Smooth muscle cell (in vitro differentiated cells): Measurements from ENCODE around the gene PCDHGB2. TPM values are rescaled to one million over a fixed set of nuclear protein-coding genes. Genes with fewer than 3 reads are reported as not detected.
"Not testable (repeated sequence)": the region's sequence is repeated elsewhere in the genome, so short reads cannot be mapped to it uniquely, and the experiment has no call there.

Source experiments
- DNase-seq: peaks from one replicate; lab custom pipeline; 2025; ENCODE audit not compliant: unreplicated experiment; lab: John Stamatoyannopoulos, UW
- H2AFZ ChIP-seq: fragments of 200-600 bp; sonication (generic); 2 replicates; pipeline ENCODE4 v1.6.0; 2016; ENCODE audit warnings: antibody characterized with exemption, low read depth, mild to moderate bottlenecking
- H3F3A ChIP-seq: fragments of 200-600 bp; sonication (generic); 2 replicates; pipeline ENCODE4 v1.6.0; 2017; ENCODE audit warnings: antibody characterized with exemption, low read depth
- H3K27ac ChIP-seq: fragments of 200-600 bp; sonication (generic); 2 replicates; pipeline ENCODE4 v1.5.1; 2016; ENCODE audit warnings: low read depth, mild to moderate bottlenecking
- H3K27me3 ChIP-seq: fragments of 200-600 bp; sonication (generic); 2 replicates; pipeline ENCODE4 v1.6.1; 2016; ENCODE audit warnings: low read depth, mild to moderate bottlenecking
- H3K36me3 ChIP-seq: fragments of 200-600 bp; sonication (generic); 2 replicates; pipeline ENCODE4 v1.5.1; 2016; ENCODE audit warnings: low read depth
- H3K4me1 ChIP-seq: fragments of 200-600 bp; sonication (generic); 2 replicates; pipeline ENCODE4 v1.5.1; 2016; ENCODE audit warnings: low read depth
- H3K4me2 ChIP-seq: fragments of 200-600 bp; sonication (generic); 2 replicates; pipeline ENCODE4 v1.6.0; 2016; ENCODE audit warnings: mild to moderate bottlenecking
- H3K4me3 ChIP-seq: fragments of 200-600 bp; sonication (generic); 2 replicates; pipeline ENCODE4 v1.5.1; 2016; ENCODE audit warnings: mild to moderate bottlenecking
- H3K79me2 ChIP-seq: fragments of 200-600 bp; sonication (generic); 2 replicates; pipeline ENCODE4 v1.6.0; 2016; ENCODE audit warnings: low read depth, mild to moderate bottlenecking
- H3K9ac ChIP-seq: fragments of 200-600 bp; sonication (generic); 2 replicates; pipeline ENCODE4 v1.6.0; 2016; ENCODE audit warnings: low read depth
- H3K9me3 ChIP-seq: fragments of 200-600 bp; sonication (generic); replicated peaks from 2 replicates; pipeline ENCODE4 v1.5.1; 2016; ENCODE audit warnings: low read depth
- H4K20me1 ChIP-seq: fragments of 200-600 bp; sonication (generic); 2 replicates; pipeline ENCODE4 v1.6.0; 2016; ENCODE audit warnings: low read depth
- CTCF ChIP-seq: fragments of 200-600 bp; sonication (generic); IDR thresholded peaks from 2 replicates; pipeline ENCODE4 v1.5.1; 2017; ENCODE audit warnings: borderline replicate concordance, mild to moderate bottlenecking, antibody characterized with exemption; ENCODE audit not compliant: insufficient read depth, poor library complexity, severe bottlenecking
- WGBS: methylation state at CpG from one replicate; pipeline ENCODE4 v1.1.7; 2016; ENCODE audit warnings: low lambda C conversion rate; 5-methylcytosine and 5-hydroxymethylcytosine counted together
- polyA plus RNA-seq: library from polyadenylated mRNA; unstranded; fragments of >200 nt; fragmentation: Nextera tagmentation; extraction: Ambion mirVana; gene quantifications from 2 replicates; pipeline ENCODE4 v1.2.1, GENCODE V29; 2016
- total RNA-seq: library from RNA; depleted of rRNA; stranded (reverse); fragments of >200 nt; gene quantifications from 2 replicates; pipeline ENCODE4 v1.2.3, GENCODE V29; 2014

PCDHGB2 gene
- total and polyA plus RNA-seq, 2 experiments from 2014 or later = 1.1 TPM; not detected in 1

- no peak overlapping the region for H2AFZ ChIP-seq
- no peaks in the 10 kb centered on the region for H3F3A ChIP-seq
- no peaks in the 10 kb centered on the region for H3K36me3 ChIP-seq
- DNase-seq = no peak
- H3K27me3 ChIP-seq = no peaks in the 10 kb centered on the region
- H3K27ac ChIP-seq = no peak overlapping the region
- no peak overlapping the region for H3K9ac ChIP-seq
- TF ChIP-seq CTCF = no peak
- H4K20me1 ChIP-seq = no peaks in the 10 kb centered on the region
- no peaks in the 10 kb centered on the region for H3K4me1 ChIP-seq
- no peak overlapping the region for H3K4me3 ChIP-seq
- WGBS = 95% methylated on average over 21 of the region's 21 CpGs
- H3K9me3 ChIP-seq = peaks cover 2% of the 10 kb centered on the region
- no peak overlapping the region for H3K4me2 ChIP-seq
- no peaks in the 10 kb centered on the region for H3K79me2 ChIP-seq
Observed at GRCh38 chr5:141383345-141383744, 23.6 kb downstream of the PCDHGB2 start.

GRCh38 chr5:141384471-141385267 is 24.9 kb downstream of the PCDHGB2 start:
- no peak for DNase-seq
- no peak for TF ChIP-seq CTCF
- Histone ChIP-seq H3K4me2 (no peak overlapping the region), H3K4me3 (no peak overlapping the region), H3K27ac (no peak overlapping the region), H4K20me1 (no peaks in the 10 kb centered on the region), H3K79me2 (no peaks in the 10 kb centered on the region), H3K9ac (no peak overlapping the region), H3K4me1 (no peaks in the 10 kb centered on the region), H3K36me3 (no peaks in the 10 kb centered on the region), H3K9me3 (peaks cover 8% of the 10 kb centered on the region), H2AFZ (no peak overlapping the region), H3F3A (no peaks in the 10 kb centered on the region), H3K27me3 (no peaks in the 10 kb centered on the region)
- WGBS = 95% methylated on average over 43 of the region's 43 CpGs

GRCh38 chr5:141387557-141388311 is 27.9 kb downstream of the PCDHGB2 start, which contains the start of gene PCDHGB4:
TSS of gene PCDHGB4 (plus strand) at chr5:141387698. CDS start at chr5:141387885, 187 bp downstream.
- Histone ChIP-seq H3K79me2 (peaks cover 11% of the 10 kb centered on the region), H2AFZ (peak within 1 kb of the TSS; percentile 87), H3K36me3 (peaks cover 29% of the 10 kb centered on the region), H3K4me2 (peak within 1 kb of the TSS; percentile 82), H3K4me3 (peak within 1 kb of the TSS; percentile 67), H3K9me3 (peaks cover 39% of the 10 kb centered on the region)
- not testable (repeated sequence) for H3K4me1 ChIP-seq, H3K27me3 ChIP-seq, H3K9ac ChIP-seq, DNase-seq, H4K20me1 ChIP-seq, H3F3A ChIP-seq, H3K27ac ChIP-seq
- 22% methylated on average over 22 of the region's 40 CpGs for WGBS
- TF ChIP-seq CTCF = peak; percentile 71
